HG02852 (cell line): ENCODE data around the gene CDK14.
"Not testable (repeated sequence)": the region's sequence is repeated elsewhere in the genome, so short reads cannot be mapped to it uniquely, and the experiment has no call there.

Experiments used
- ATAC-seq: cut with Tn5 transposase; IDR thresholded peaks from one replicate; pipeline ENCODE4 v1.9.1; 2021; ENCODE audit warnings: mild to moderate bottlenecking, moderate library complexity; ENCODE audit not compliant: unreplicated experiment

CDK14 gene

GRCh38 chr7:90879924-90880323 is 283.8 kb downstream of the CDK14 start:
- ATAC-seq = no peak

DNA sequence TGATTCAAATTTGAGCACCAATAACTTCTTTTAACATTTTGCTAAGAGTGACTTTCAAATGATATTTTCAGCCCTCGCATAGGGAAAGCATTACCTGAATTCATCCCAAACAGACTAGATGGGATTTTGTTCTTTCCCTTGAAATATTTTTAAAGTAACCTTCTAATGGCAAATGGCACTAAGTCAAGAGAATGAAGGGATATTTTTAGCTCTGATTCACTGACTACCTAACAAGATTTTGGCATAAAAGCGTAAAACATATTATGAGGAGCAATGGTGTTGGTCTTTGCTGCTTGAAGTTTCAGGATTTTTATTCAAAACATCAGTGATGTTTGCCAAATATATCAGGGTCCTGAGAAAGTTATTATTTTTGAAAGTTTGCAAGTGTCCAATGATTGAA is 290.3 kb downstream of the CDK14 start:
- ATAC-seq = no peak

GRCh38 chr7:90889210-90889609 is 293.1 kb downstream of the CDK14 start:
- ATAC-seq = no peak

DNA sequence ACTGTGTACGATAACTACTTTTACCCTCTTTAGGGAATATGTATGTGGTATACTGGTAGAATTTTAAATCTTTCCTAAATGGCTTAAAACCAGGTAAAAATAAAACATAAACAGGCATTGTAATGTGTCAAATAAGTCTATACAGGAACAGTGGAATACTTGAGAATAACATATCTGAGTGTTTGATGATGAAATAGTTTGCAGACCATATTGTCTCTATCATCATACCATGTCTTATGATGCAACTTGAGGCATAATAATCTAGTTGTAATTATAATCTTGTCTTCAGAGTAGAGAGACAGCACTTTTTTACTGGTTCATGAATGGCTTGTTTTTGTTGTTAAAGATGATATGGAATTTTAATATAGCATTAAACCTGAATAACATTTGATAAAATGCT is 293.5 kb downstream of the CDK14 start:
- no peak for ATAC-seq

- ATAC-seq = no peak
Measured at GRCh38 chr7:90891529-90891928, 295.4 kb downstream of the CDK14 start.

DNA sequence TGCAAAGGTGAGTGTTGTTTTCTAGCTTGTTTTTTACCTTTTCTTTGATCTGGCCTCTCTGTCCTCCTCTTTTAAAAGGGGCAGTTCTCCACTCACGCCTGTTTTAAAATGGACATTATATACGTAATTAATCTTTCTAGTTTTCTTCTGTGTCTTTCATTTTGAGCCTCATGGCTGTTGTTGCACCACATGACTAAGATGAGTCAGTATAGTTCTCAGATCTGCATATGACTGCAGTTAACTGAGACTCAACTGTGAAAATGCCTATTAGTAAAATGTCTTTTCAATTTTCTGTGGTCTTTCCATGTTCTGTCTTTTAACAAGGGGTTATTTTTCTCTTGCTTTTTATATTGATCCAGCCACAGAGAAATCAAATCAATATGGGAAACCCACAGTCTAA is 296.1 kb downstream of the CDK14 start:
- peak; percentile 93 for ATAC-seq

- no peak for ATAC-seq
Measured at GRCh38 chr7:90894122-90894521, 298.0 kb downstream of the CDK14 start.

DNA sequence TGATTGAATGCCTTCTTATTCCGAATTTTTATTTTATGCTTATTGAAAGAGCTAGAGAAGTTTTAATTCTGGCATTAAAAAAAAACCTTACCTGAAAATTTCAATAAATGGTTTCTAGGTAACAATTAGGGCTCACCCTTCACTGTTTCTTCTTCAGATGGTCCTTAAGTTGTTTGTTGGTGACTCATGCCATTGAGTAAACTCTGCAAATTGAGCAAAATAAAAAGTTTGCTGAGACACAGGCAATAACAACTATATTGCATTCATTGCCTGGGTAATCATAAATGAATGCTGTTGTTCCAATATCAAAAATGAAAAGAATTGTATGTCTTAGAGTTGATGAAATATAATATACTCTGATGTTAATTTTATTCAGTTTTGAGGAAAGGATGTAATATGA is 300.3 kb downstream of the CDK14 start:
- ATAC-seq = no peak

DNA sequence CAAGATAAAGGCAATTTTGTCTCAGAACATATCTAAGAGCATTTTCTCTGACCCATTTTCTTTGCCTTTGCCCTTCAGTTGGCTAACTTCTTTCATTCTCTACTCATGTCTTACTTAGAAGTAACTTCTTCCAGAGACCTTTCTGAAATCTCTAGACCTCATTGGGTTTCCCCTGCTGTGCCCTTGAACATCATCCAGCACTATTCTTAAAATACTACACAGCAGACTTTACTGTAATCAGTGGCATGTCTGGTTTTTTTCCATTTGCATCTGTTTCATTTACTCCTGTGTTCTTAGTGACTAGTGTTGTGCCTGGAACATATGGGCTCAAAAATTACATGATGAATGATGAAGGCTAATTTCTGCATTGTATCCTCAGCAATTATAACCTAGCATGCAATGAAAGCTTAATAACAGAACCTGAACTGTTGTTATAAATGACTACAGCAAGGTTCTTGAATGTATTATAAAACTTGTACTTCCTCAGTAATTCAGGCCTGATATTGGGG is 301.9 kb downstream of the CDK14 start:
- ATAC-seq = no peak

GRCh38 chr7:90900628-90901356 is 304.7 kb downstream of the CDK14 start:
- ATAC-seq = no peak

GRCh38 chr7:90903841-90904240 is 307.7 kb downstream of the CDK14 start:
- ATAC-seq = no peak

DNA sequence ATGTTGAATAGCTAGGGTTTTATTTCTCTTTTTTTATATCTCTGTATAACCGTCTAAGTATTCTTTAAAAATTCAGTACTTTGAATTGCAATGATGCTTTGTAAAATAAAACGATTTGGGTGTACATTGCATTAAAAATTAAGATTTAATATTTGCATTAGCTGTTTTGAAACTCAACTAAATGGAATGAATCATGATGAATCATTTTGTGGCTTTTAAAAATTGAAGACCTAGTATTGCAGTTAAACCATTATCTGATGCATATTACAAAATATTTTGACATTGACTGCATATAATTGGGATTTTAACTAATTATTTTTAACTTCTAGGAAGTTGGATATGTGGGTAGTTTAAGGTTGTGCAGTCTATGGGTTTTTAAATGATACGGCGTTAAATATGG is 314.0 kb downstream of the CDK14 start:
- ATAC-seq = no peak

- ATAC-seq = no peak
Measured at GRCh38 chr7:90916319-90916718, 320.2 kb downstream of the CDK14 start.

DNA sequence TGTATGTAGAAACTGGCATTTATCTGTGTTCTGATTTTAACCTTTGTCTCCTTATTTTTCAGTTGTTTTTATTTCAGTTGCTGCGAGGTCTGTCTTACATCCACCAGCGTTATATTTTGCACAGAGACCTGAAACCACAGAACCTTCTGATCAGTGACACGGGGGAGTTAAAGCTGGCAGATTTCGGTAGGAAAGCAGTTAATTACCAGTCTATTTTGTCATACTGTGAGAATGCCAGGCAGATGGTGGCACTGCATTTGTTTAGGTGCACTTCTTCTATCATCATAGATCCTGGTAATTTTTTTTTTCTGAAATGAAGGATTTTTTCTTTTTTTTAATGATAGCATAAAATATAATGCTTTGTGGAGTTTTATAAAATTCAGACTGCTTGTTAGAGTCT is 321.4 kb downstream of the CDK14 start:
- ATAC-seq = no peak

GRCh38 chr7:90918303-90918702 is 322.2 kb downstream of the CDK14 start:
- no peak for ATAC-seq

GRCh38 chr7:90919816-90920215 is 323.7 kb downstream of the CDK14 start:
- no peak for ATAC-seq

- no peak for ATAC-seq
Measured at GRCh38 chr7:90920336-90920735, 324.2 kb downstream of the CDK14 start.

GRCh38 chr7:90923541-90923997 is 327.4 kb downstream of the CDK14 start:
- no peak for ATAC-seq

GRCh38 chr7:90928700-90929424 is 332.7 kb downstream of the CDK14 start:
- ATAC-seq = not testable (repeated sequence)

DNA sequence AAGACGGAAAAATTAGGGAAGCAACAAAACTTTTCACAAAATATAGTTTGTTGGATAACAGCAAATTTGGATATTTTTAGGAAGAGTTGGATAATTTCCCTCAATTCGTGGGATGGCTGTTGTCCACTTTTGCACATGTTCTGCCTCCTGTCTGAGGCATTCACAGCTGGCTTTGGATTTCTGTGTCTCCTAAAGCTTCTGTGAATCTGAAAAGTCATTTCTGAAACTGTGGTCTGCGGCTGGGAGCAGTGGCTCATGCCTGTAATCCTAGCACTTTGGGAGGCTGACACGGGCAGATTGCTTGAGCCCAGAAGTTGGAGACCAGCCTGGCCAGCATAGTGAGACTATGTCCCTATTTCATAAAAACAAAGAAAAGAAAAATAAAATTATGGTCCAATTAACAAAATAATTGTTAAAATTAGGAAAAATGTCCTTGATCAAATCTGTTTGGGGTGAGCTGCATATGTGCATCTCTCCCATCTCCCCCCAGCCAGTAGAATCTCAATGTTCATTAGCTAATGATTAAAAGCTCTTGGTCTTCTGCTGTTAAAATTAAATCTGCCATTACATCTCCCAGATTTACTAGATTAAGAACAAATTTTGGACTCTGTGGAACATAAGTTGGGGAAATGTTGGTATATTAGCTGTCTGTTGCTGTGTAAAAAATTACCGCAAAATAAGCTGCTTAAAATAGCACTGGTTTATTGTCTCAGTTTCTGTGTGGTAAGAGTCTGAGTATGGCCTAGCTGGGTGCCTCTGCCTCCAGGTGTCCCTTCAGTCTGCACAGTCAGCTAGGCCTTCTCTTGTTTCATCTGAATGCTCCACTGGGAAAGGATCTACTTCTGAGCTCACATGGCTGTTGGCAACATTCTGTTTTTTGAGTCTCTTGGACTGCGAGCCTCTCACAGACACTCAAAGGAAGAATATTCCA is 336.1 kb downstream of the CDK14 start:
- peak; percentile 97 for ATAC-seq

- no peak for ATAC-seq
Measured at GRCh38 chr7:90933041-90933440, 336.9 kb downstream of the CDK14 start.
